K562 (cell line): ENCODE measurements around the gene TBL1XR1.

ENCODE experiments used
- POLR2A ChIP-seq: fragments of 450-650 bp; conservative IDR thresholded peaks from 2 replicates; pipeline ENCODE4 v1.6.1; 2016
- ZNF639 ChIP-seq, 2 experiments: fragments of 200-800 bp in 1 of 2; sonication (Bioruptor generic) in 1 of 2; sonication (generic) in 1 of 2; formaldehyde crosslinking in 1 of 2; IDR thresholded peaks in 1 of 2; conservative IDR thresholded peaks in 1 of 2; 2 replicates each; pipeline versions ENCODE4 v1.5.0 to v1.6.1; 2016 to 2020; ENCODE audit warnings: missing compliant biosample characterization in 1 of 2, missing genetic modification characterization in 1 of 2, missing genetic modification reagents in 1 of 2

DNA sequence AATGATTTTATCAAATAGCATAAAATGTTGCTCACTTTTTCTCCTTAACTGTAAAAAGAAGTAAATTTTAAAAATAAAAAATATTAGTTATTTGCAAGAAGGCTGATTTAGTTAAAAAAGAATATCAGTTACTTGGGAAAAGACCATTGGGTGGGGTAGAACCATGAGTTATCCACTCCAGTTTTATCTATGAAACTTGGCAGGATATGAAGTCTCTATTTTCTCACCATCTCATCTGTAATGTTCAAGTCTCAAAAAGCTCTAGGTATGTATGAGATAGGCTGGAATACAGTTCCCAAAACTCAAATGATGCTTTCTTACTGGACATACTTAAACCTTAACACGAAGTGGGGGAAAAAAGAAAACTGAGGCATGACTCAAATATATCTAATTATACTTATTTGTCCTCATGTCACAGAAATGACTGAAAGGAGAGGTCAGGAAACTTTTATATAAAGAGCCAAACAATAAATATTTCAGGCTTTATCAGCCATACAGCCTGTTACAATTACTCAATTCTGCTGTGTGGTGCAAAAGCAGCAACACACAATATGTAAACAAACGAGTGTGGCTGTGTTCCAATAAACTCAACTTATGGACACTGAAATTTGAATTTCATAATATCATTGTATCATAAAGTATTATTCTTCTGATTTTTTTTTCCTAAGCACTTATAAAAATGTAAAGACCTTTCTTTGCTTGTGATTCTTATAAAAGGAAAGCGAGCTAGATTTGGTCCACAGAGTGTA lies 131.8 kb downstream of the TBL1XR1 start:
- TF ChIP-seq ZNF639 (CRISPR knock-in tag; conservative IDR thresholded peaks at IDR 0.05 in 1 of 2, IDR thresholded peaks at IDR 0.05 in 1 of 2) (no peak), POLR2A (no peak)
